HuH-7 (cell line): Measurements from ENCODE around the gene SGSH.
"Not testable (repeated sequence)": the region's sequence is repeated elsewhere in the genome, so short reads cannot be mapped to it uniquely, and the experiment has no call there.

Experiments
- DNase-seq: peaks from one replicate; pipeline ENCODE4 v3.0.0; 2011; ENCODE audit warnings: low spot score

Gene SGSH

DNA sequence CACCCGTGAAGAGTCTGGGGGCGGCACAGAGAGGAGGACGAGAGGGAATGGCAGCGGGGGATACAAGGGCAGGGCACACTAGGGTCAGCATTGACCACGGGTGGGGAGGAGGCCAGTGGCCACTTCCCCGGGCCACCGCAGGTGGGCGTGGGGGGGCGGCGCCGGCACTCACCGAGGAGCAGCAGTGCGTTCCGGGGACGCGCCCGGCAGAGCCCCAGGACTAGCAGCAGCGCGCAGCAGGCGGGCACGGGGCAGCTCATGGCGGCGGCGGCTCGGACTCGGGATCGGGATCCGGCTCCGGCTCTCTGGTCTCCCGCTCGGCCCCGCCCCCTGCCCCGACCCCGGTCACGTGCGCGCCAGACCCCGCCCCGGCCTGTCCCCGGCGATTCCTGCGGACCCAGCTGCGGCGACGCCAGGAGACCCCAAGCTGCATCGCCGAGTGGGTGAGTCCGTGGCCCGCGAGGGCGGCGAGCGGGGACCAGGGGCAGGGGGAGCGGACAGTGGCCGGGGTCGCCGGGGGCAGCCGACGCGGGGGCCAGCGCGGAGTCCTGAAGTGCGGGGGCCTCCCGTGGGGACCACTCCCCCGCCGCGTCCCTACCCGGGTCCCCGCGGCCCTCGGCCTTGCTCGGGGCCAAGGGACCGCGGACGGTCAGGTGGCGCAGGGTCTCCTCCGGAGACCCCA, at the start of gene SGSH, which contains the start of gene SLC26A11:
Gene SGSH, minus strand, starts transcription at position 280 of the 682 bp plus-strand sequence. Its CDS starts 20 bp downstream, at position 260.
Gene SLC26A11, plus strand, starts transcription at position 374 of the 682 bp plus-strand sequence. CDS start 1,134 bp downstream, outside the sequence.
- DNase-seq = peak; percentile 100

- DNase-seq = no peak
These were observed 49.3 kb upstream of the SGSH start for GRCh38 chr17:80269405-80269807.

DNA sequence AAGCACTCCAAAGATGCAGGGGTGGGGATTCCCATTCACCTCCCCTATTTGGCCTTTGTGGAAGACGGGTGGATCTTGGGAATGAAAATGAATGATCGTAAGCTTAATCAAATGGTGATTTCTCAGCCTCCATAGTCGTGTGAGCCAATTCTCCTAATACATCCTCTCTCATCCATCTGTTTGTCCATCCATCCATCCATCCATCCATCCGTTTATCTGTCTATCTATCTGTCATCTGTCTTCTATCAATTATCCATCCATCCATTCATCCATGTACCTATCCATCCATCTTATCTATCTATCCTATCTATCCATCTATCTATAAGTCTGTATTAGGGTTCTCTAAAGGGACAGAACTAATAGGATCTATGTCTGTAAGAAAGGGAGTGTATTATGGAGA, 48.3 kb upstream of the SGSH start:
- DNase-seq = no peak

- no peak for DNase-seq
These were observed 47.3 kb upstream of the SGSH start for GRCh38 chr17:80267391-80267790.

GRCh38 chr17:80265205-80266068, 45.3 kb upstream of the SGSH start:
- no peak for DNase-seq

DNA sequence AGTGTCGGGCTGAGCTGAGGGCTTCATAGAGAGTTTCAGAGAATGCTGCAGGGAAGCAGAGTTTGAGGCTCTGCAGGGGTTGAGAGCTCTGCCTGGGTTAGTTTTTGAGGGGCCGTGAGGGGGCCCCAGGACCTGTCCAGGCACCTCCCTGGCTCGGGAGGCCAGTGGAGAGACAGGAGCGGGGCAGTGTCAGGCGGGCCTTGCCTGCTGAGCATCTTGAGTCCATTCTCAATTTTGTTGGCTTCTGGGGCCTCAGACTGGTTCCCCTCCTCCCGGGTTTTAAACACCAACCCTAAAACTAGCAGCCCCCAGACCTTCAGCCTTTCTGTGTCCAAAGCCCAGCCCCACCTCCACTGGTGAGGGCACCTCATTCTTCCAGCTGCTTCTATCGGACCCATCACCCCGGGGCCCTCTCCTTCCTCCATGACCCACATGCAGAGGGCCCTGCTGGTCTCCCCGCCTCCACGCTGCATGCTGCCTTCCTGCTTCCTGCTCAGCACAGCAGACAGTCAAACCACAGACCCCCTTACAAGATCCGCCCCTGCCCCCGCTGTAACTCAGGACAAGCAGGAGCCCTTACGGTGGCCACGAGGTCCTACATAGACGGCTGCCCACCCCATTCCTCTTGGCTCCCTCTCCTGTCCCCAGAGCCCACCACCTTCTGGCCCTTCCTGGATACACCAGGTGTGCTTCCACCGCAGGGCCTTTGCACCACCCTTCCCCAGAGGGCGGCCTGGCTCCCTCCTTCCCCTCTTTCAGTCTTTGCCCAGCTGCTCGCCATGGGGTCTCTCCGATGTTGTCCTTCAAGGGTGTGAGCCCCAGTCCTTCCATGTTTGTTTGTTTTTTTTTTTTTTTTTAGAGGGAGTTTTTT, 44.3 kb upstream of the SGSH start:
- no peak for DNase-seq

DNA sequence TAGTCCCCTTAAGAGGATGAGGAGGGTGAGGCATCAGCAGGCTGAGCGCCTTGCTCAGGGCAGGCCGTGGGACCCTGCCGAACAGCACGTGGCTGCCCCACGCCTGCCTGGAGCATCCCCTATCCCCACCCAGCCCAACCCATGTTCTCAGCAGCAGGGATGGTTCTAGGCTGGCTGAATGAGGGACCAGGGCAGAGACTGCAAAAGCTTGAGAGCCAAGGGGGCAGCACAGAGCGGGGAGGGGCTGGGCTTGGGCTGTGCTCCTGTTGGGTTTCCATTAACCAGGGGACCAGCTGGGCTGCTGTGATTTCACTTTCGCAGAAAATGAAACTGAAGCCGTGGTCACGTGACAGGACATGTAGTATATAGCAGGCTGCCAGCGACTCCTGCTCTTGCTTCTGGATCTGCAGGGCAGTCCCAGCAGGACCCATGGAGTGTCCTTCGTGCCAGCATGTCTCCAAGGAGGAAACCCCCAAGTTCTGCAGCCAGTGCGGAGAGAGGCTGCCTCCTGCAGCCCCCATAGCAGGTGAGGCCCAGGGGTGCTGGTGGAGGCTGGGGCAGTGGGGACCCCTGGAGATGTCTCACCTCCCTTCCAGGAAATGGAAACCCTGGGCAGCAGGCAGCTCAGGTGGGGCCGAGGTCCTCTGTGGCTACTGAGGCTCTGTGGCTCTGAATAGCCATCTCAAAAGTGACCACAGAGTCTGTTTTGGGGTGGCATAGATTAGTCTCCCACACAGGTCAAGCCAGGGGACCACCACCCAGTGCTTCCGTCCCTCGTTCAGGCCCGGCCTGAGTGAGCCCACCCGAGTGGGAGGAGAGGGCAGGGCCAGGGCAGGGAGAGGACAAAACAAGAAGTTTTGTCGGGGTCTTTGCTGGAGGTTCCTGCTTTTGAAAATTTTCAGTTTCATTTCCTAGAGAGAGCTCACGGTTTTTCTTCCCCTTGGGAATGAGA, 43.4 kb upstream of the SGSH start:
- peak; percentile 53 for DNase-seq

- no peak for DNase-seq
These were observed 42.7 kb upstream of the SGSH start for GRCh38 chr17:80262775-80263244.

- DNase-seq = no peak
These were observed 42.2 kb upstream of the SGSH start for GRCh38 chr17:80262291-80262690.

GRCh38 chr17:80261895-80262279, 41.8 kb upstream of the SGSH start:
- no peak for DNase-seq

DNA sequence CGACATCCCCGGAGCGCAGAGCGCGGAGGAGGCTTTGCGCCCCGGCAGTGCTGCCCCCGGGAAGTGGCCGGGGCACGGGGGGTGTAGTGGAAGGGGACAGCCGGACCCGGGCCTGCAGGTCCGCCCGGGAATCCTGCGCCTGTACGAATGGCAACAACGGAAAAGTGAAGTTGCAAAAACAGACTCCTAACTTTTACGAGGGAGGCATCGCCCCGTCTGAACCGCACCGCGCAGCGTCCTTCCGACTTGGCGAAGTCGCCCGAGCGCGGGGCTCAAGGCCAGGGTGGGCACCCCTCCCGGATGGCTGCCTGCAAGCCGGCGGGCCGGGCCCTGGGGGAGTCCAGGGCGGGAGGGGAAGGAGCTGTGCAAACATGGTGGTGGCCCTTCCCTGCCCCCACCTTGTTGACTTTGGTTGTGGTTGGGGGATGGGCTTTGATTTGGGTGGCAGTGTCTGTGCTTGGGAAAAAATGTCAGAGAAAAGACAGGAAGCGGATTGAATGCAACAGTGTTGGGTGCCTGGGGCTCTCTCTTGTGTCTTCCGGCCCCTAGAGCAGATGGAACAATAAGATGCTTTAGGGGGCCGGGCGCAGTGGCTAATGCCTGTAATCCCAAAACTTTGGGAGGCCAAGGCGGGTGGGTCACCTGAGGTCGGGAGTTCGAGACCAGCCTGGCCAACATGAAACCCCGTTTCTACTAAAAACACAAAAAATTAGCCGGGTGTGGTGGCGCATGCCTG, 41.2 kb upstream of the SGSH start:
- DNase-seq = peak; percentile 70

DNA sequence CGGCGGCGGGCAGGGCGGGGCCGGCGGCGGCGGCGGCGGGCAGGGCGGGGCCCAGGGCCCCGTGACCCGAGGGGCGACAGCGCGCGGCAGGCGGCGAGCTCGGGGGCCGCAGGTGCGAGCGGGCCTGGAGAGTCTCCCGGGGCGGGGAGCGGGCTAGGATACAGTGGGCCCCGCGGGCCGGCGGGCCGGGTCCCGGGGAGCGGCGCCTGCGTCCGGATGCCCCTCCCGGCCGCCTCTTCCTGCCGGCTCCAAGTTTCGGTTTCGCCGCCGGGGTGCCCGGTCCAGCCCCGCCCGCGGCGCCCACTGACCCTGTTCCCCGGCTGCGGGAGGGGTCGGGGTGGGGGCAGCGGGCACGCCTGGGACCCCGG, 40.6 kb upstream of the SGSH start, which contains the start of gene RNF213:
Gene RNF213, plus strand, starts transcription at position 62 of the 368 bp plus-strand sequence. CDS start 2,830 bp downstream, outside the sequence.
- DNase-seq = peak; percentile 90

DNA sequence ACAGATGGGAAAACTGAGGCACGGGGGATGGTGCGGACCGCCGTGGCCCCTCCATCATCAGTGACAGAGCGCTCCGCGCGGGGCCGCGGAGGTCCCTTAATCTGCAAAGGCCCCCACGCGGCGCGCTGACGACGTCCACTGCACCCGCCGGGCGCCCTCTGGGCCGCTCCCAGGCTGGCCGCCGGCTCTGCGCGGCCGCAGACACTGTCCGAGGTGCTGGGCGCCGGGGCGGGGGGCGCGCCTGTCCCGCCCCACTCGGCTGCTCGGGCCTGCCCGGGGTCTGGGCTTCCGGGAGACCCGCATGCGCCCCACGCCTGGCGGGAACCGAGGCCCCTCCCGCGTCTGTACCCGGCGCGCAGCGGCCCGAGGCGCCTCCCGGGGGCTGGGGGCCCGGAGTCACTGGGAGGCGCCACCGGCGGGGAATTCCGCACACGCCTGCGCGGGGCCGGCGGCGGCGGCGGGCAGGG, 40.0 kb upstream of the SGSH start:
- peak; percentile 91 for DNase-seq

- DNase-seq = no peak
These were observed 39.4 kb upstream of the SGSH start for GRCh38 chr17:80259457-80260068.

GRCh38 chr17:80258296-80258695, 38.2 kb upstream of the SGSH start:
- not testable (repeated sequence) for DNase-seq

- no peak for DNase-seq
These were observed 37.6 kb upstream of the SGSH start for GRCh38 chr17:80257716-80258213.

DNA sequence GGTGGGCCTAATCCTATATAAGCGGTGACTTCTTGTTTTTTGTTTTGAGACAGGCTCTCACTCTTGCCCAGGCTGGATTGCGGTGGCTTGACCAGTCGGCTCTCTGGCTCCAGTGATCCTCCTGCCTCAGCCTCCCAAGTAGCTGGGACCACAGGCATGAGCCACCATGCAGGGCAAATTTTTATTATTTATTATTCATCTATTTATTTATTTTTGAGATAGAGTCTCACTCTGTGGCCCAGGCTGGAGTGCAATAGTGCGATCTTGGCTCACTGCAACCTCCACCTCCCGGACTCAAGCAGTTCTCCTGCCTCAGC, 35.9 kb upstream of the SGSH start:
- DNase-seq = no peak

- DNase-seq = no peak
These were observed 34.5 kb upstream of the SGSH start for GRCh38 chr17:80254396-80255251.
